ENCODE results near the gene KIF1C. TPM values are rescaled to one million over a fixed set of nuclear protein-coding genes. Genes with fewer than 3 reads are reported as not detected.

The KIF1C gene
- total RNA-seq, 1 experiment from 2014 or later, result 85.6 TPM

DNA sequence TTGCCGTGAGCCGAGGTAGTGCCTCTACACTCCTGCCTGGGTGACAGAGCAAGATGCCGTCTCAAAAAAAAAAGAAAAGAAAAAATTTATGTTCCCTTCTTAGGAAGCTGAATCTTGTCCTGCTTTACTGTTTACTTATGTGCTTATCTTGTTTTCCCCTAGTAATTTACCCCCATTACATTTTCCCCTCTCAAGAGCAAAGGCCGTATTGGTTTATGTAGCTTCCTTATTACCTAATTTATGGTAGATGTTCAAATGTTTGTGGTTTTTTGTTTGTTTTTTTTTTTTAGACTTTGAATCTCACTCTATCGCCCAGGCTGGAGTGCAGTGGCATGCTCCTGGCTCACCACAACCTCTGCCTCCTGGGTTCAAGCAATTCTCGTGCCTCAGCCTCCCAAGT is 47.7 kb downstream of the KIF1C start:
- Mint-ChIP-seq H3K9me3 (no peaks in the 10 kb centered on the region; a peak in 1 of 5 replicates), H3K4me3 (no peak overlapping the region)
- H4K5ac ChIP-seq (ENCODE audit: insufficient read length, low read depth, low read length), result no peak overlapping the region

More for the DNA sequence above, 47.7 kb downstream of the KIF1C start:
- Histone ChIP-seq H2AFZ (ENCODE audit: low read length) (no peak overlapping the region), H2BK5ac (ENCODE audit: insufficient read length, low read length) (no peak overlapping the region), H3K27me3 (ENCODE audit: insufficient read depth, low read length) (no peaks in the 10 kb centered on the region), H3T11ph (ENCODE audit: low read length) (no peak overlapping the region), H3K23me2 (ENCODE audit: insufficient read length, low read depth, low read length, poor library complexity, severe bottlenecking) (no peaks in the 10 kb centered on the region), H2BK15ac (ENCODE audit: low read depth, low read length) (no peak overlapping the region), H4K8ac (replicated peaks; ENCODE audit: insufficient read length, low read depth, low read length) (no peak overlapping the region), H3K14ac (ENCODE audit: insufficient read depth, low read length) (no peak overlapping the region), H3K9ac (ENCODE audit: extremely low read depth, insufficient read length, low read length) (no peak overlapping the region), H2AK5ac (ENCODE audit: insufficient read length, low read length) (no peak overlapping the region), H4K20me1 (ENCODE audit: control insufficient read depth, insufficient read depth, insufficient read length) (no peaks in the 10 kb centered on the region), H2BK12ac (ENCODE audit: insufficient read length, low read depth, low read length) (no peak overlapping the region), H2BK120ac (ENCODE audit: low read depth, low read length, poor library complexity, severe bottlenecking) (no peak overlapping the region), H3K4ac (ENCODE audit: low read depth, low read length) (no peak overlapping the region), H3K4me2 (ENCODE audit: insufficient read depth, insufficient read length, low read length) (no peak overlapping the region), H3K79me2 (ENCODE audit: insufficient read depth, low read length) (no peaks in the 10 kb centered on the region), H3K18ac (ENCODE audit: insufficient read length, low read depth, low read length) (no peak overlapping the region), H2BK20ac (ENCODE audit: low read depth, low read length, poor library complexity, severe bottlenecking) (no peak overlapping the region), H3K4me1 (ENCODE audit: insufficient read depth, low read length) (no peaks in the 10 kb centered on the region), H3K79me1 (ENCODE audit: insufficient read depth, low read depth, low read length, poor library complexity, severe bottlenecking) (no peaks in the 10 kb centered on the region), H3K56ac (ENCODE audit: insufficient read length, low read depth, low read length) (no peak overlapping the region), H3K27ac (ENCODE audit: insufficient read length, low read depth, low read length) (no peak overlapping the region), H4K91ac (ENCODE audit: insufficient read length, low read depth, low read length) (no peak overlapping the region), H3K9me3 (ENCODE audit: control insufficient read depth, low read depth, low read length) (no peaks in the 10 kb centered on the region), H3K23ac (ENCODE audit: insufficient read length, low read depth, low read length) (no peak overlapping the region)
- WGBS (ENCODE audit: extremely low coverage, insufficient read length, low lambda C conversion rate), result no CpG with 5 or more reads among the region's 6 CpGs
- TF ChIP-seq, protein P1, sequence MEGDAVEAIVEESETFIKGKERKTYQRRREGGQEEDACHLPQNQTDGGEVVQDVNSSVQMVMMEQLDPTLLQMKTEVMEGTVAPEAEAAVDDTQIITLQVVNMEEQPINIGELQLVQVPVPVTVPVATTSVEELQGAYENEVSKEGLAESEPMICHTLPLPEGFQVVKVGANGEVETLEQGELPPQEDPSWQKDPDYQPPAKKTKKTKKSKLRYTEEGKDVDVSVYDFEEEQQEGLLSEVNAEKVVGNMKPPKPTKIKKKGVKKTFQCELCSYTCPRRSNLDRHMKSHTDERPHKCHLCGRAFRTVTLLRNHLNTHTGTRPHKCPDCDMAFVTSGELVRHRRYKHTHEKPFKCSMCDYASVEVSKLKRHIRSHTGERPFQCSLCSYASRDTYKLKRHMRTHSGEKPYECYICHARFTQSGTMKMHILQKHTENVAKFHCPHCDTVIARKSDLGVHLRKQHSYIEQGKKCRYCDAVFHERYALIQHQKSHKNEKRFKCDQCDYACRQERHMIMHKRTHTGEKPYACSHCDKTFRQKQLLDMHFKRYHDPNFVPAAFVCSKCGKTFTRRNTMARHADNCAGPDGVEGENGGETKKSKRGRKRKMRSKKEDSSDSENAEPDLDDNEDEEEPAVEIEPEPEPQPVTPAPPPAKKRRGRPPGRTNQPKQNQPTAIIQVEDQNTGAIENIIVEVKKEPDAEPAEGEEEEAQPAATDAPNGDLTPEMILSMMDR (conservative IDR thresholded peaks at IDR 0.05), result no peak
- H3K4me1 Mint-ChIP-seq, result peaks cover 0 to 3% of the 10 kb centered on the region in 2 experiments; a peak in 1 of 4 replicates
- H3K27ac Mint-ChIP-seq, result no peak overlapping the region; a peak in 1 of 7 replicates
- no peaks in the 10 kb centered on the region; a peak in 1 of 7 replicates for H3K36me3 Mint-ChIP-seq (ENCODE audit: insufficient read depth in 1 of 3, low read depth in 3 of 3)
- peaks cover 5% of the 10 kb centered on the region; the same call in 1 of the 2 replicates for H3K27me3 Mint-ChIP-seq (ENCODE audit: low read depth)
- DNase-seq, result no peak

Measured in H9 (cell line).